Right lobe of liver (tissue), 6 donors: ENCODE measurements around the gene USP40. TPM values are rescaled to one million over a fixed set of nuclear protein-coding genes. Genes with fewer than 3 reads are reported as not detected.

Experiments
- ATAC-seq, 4 donors: fragments of 200-7000 bp; cut with Tn5 transposase; one replicate each; pipeline ENCODE4 v1.9.1; 2020; ENCODE audit warnings: mild to moderate bottlenecking in 4 of 4, moderate library complexity in 4 of 4
- DNase-seq, 3 donors: peaks; one replicate each; pipeline ENCODE4 v3.0.0-alpha.2; 2020
- H3K27ac ChIP-seq, 3 donors: fragments of 200-600 bp; one replicate each; pipeline ENCODE4 v1.8.0; 2022
- H3K27me3 ChIP-seq, 2 donors: fragments of 200-600 bp; one replicate each; pipeline ENCODE4 v1.8.0; 2022
- H3K36me3 ChIP-seq, 4 donors: fragments of 200-600 bp; sonication (generic) in 1 of 4; one replicate each; pipeline versions ENCODE4 v1.5.1 to v1.8.0; 2017 to 2022; ENCODE audit warnings: control low read depth in 1 of 4
- H3K4me1 ChIP-seq, 4 donors: fragments of 200-600 bp; sonication (generic) in 1 of 4; one replicate each; pipeline versions ENCODE4 v1.5.1 to v1.8.0; 2017 to 2022; ENCODE audit warnings: control low read depth in 1 of 4
- H3K4me3 ChIP-seq, 3 donors: fragments of 200-600 bp; one replicate each; pipeline ENCODE4 v1.8.0; 2022
- H3K9me3 ChIP-seq, 4 donors: fragments of 200-600 bp; sonication (generic) in 1 of 4; one replicate each; pipeline versions ENCODE4 v1.5.1 to v1.8.0; 2017 to 2022; ENCODE audit warnings: control low read depth in 1 of 4
- POLR2A ChIP-seq: fragments of 450-650 bp; IDR thresholded peaks from one replicate; pipeline ENCODE4 v1.6.1; 2017; ENCODE audit warnings: antibody characterized with exemption, mild to moderate bottlenecking
- WGBS: methylation state at CpG from one replicate; pipeline ENCODE4 v1.1.6; 2018; ENCODE audit warnings: low coverage, low lambda C conversion rate; ENCODE audit not compliant: insufficient coverage; ENCODE audit errors: missing lambda C conversion rate; 5-methylcytosine and 5-hydroxymethylcytosine counted together
- intact Hi-C, 2 donors: fragments of 100-400 bp; cut with DNase I; formaldehyde crosslinking; loops; one replicate each; pipeline versions ENCODE4 v1.11.2 to v1.14.1; 2022
- total RNA-seq, 6 experiments: library from RNA; depleted of rRNA in 2 of 6; stranded (reverse); fragments of >200 nt in 2 of 6; fragmentation: NEBNext Ultra II Directional in 3 of 6; extraction: Animal tissue kit (Norgen Biotek cat#: 25700) in 3 of 6; gene quantifications; one replicate each; pipeline versions ENCODE4 v1.1.0 to v1.2.4, GENCODE V29; 2016 to 2023
- TF ChIP-seq, protein P1 (sequence below), 4 donors: fragments of 200-600 bp in 3 of 4; fragments of 450-650 bp in 1 of 4; IDR thresholded peaks; one replicate each; pipeline versions ENCODE4 v1.5.1 to v1.8.0; 2016 to 2022; ENCODE audit warnings: antibody characterized with exemption in 4 of 4, mild to moderate bottlenecking in 2 of 4
- donor health status: DM: no; HTN: yes; CAD: no.
- donor health status: DM: no; HTN: no; CAD: no.
- donor health status: DM: no; HTN: no; CAD: no.
- donor health status: DM: no; HTN: yes; CAD: no.
- donor health status: DM: no; HTN: yes; CAD: no.

Gene USP40
- total RNA-seq, 6 experiments from 2014 or later: 19.9 to 38.8 (median 27.0) TPM

DNA sequence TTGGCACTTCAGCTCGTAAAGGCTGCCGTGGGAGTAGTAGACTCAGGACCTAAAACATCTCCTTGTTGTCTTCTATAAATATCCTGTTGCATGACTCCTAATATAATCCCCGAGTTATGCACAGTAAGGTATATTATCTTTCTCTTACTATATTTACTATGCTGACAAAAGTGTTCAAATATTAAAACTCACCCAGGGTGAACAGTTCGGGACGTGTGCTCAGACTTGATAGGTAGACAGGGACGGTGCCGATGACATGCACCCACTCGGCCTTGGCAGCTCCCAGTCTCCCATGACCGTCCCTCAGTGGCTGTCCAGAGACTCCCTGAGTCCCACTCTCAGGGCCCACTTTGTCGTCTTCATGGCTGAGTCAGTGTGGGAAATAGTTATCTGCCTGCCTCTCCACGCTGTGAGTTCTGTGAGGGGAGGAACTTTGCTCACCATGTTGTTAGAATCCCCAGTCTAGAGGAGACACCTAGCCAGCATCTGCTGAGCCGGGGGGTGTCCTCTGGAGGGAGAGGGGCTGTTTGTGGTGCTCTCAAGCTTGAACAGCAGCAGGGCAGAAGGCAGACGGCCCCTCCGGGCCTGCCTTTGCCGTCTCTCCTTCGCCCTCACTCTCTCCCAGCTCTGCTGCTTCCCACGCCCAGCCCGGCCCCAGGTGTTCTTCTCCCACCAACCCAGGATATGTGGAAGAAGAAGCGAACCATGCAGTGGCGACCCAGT lies 137.2 kb downstream of the USP40 start:
- no peak for DNase-seq
- TF ChIP-seq, protein P1, sequence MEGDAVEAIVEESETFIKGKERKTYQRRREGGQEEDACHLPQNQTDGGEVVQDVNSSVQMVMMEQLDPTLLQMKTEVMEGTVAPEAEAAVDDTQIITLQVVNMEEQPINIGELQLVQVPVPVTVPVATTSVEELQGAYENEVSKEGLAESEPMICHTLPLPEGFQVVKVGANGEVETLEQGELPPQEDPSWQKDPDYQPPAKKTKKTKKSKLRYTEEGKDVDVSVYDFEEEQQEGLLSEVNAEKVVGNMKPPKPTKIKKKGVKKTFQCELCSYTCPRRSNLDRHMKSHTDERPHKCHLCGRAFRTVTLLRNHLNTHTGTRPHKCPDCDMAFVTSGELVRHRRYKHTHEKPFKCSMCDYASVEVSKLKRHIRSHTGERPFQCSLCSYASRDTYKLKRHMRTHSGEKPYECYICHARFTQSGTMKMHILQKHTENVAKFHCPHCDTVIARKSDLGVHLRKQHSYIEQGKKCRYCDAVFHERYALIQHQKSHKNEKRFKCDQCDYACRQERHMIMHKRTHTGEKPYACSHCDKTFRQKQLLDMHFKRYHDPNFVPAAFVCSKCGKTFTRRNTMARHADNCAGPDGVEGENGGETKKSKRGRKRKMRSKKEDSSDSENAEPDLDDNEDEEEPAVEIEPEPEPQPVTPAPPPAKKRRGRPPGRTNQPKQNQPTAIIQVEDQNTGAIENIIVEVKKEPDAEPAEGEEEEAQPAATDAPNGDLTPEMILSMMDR (IDR thresholded peaks at IDR 0.05): no peak
- TF ChIP-seq POLR2A: no peak
- H3K4me3 ChIP-seq: no peak overlapping the region
- WGBS: 95% methylated on average over 10 of the region's 20 CpGs
- no peaks in the 10 kb centered on the region for H3K36me3 ChIP-seq
- H3K27ac ChIP-seq: no peak overlapping the region
- ATAC-seq: peak in 1 of 4 donors; percentile 30
- H3K9me3 ChIP-seq: no peaks in the 10 kb centered on the region
- intact Hi-C loops: no loop called here
- no peaks in the 10 kb centered on the region for H3K4me1 ChIP-seq
- no peaks in the 10 kb centered on the region for H3K27me3 ChIP-seq

DNA sequence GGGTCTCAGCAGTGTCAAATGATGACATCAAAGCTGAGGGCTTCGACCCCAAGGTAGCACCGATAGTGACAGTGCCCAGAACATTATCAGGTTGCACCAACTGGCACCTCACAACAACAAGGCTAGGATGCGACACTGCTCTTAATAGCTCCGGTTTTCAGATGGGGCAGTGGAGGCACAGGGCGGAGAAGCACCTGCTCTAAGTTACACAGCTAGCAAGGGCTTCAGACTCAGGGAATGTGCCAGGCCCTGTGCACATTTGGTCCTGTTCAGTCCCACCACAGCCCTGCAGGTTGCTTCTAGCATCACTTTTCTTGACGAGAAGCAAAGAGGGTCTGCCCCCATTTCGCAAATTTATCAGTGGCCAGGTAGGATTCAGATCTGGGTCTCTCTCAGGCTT lies 138.1 kb downstream of the USP40 start:
- DNase-seq: no peak

DNA sequence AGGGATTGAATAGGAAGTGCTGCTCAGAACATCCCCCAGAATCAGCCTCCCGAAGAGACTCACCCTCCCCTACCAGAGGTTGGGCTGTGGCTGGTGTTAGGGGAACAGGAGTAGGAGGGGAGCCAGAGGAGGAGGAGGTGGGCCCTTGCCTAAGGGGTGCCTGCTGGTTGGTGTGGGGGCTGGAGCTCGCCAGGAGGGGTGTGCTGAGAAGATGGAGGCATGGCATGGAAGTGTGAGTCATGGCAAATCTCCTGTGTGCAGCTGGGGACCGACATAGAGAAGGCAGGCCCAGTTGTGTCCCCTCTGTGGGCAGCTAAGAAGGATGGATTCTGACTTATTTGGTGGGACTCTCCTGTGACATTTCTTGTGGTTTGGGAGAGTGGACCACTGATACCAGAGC lies 138.6 kb downstream of the USP40 start:
- no peak for TF ChIP-seq POLR2A
- TF ChIP-seq, protein P1 (IDR thresholded peaks at IDR 0.05): no peak
- Histone ChIP-seq H3K36me3 (no peaks in the 10 kb centered on the region), H3K4me1 (no peaks in the 10 kb centered on the region), H3K27ac (no peak overlapping the region), H3K4me3 (no peak overlapping the region), H3K27me3 (no peaks in the 10 kb centered on the region), H3K9me3 (no peaks in the 10 kb centered on the region)
- DNase-seq: no peak
- 63% methylated on average over 2 of the region's 3 CpGs for WGBS
- no peak for ATAC-seq
- intact Hi-C loops: no loop called here

More for the DNA sequence above, 138.1 kb downstream of the USP40 start:
- 100% methylated on average over 1 of the region's 7 CpGs for WGBS
- intact Hi-C loops: no loop called here
- H3K36me3 ChIP-seq: no peaks in the 10 kb centered on the region
- ATAC-seq: no peak
- no peaks in the 10 kb centered on the region for H3K27me3 ChIP-seq
- H3K27ac ChIP-seq: no peak overlapping the region
- no peak for TF ChIP-seq POLR2A
- TF ChIP-seq, protein P1 (IDR thresholded peaks at IDR 0.05): no peak
- H3K4me1 ChIP-seq: no peaks in the 10 kb centered on the region
- H3K9me3 ChIP-seq: no peaks in the 10 kb centered on the region
- H3K4me3 ChIP-seq: no peak overlapping the region

DNA sequence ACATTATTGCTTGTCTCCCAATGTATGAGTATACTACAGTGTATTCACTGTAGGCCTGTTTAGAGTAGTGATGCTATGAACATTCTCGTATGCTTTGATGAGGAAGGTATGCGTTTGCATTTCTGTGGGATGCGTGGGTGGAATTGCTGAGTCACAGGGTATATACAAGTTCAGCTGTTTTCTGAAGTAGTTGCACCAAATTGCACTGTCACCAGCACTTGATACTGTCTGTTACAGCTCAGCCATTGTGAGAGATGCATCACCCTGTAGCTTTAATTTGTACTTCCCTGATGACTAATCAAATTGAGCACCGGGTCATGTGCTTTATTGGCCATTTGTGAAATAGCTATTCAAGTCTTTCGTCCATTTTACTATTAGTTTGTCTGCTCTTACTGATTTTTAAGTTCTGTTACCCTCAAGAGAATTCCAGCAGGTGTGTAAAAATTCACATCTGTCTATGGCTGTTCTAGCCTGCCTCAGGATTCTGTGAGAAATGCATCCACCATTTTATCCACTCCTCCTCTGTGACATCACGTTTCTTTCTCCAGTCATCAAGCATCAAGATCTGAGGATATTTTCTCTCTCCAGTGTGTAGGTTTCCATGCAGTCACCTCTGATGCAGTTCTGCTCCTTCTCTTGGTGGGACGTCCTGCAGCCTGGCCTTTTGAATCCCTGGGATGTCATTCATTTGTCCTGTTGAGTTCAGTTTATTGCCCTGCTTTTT lies 139.8 kb downstream of the USP40 start:
- intact Hi-C loops: no loop called here
- Histone ChIP-seq H3K4me1 (no peaks in the 10 kb centered on the region), H3K27me3 (no peaks in the 10 kb centered on the region), H3K36me3 (no peaks in the 10 kb centered on the region), H3K9me3 (no peaks in the 10 kb centered on the region), H3K27ac (no peak overlapping the region), H3K4me3 (no peak overlapping the region)
- ATAC-seq: peak in 1 of 4 donors; percentile 24
- no peak for TF ChIP-seq POLR2A
- TF ChIP-seq, protein P1 (IDR thresholded peaks at IDR 0.05): no peak
- 81% methylated on average over 7 of the region's 7 CpGs for WGBS
- DNase-seq: no peak

Other genes starting within 250 kb of the USP40 start
- 10 to 100 TPM in 4 of 6 experiments, 1 to 10 TPM in 2; 6.5 to 16.6 (median 14.2) TPM for gene DGKD, start 212.3 kb downstream of the USP40 start, total RNA-seq
- 1 to 10 TPM in 3 of 6 experiments, under 1 TPM in 3; 0.51 to 3.8 (median 1.7) TPM for gene UGT1A8, start 50.9 kb upstream of the USP40 start, total RNA-seq
- under 1 TPM in 1 of 6 experiments, not detected in 5; 0.11 TPM for gene UGT1A10, start 69.7 kb upstream of the USP40 start, total RNA-seq
- gene UGT1A9, start 105.1 kb upstream of the USP40 start, total RNA-seq: 100 to 1,000 TPM in 4 of 6 experiments, 10 to 100 TPM in 2; 91.6 to 365 (median 108) TPM
- 1 to 10 TPM; 1.3 to 6.9 (median 4.6) TPM for gene UGT1A7, start 115.1 kb upstream of the USP40 start, total RNA-seq
- gene UGT1A6, start 126.1 kb upstream of the USP40 start, total RNA-seq: 100 to 1,000 TPM in 4 of 6 experiments, 10 to 100 TPM in 2; 79.4 to 315 (median 139) TPM
- 10 to 100 TPM in 1 of 6 experiments, 1 to 10 TPM in 5; 1.3 to 10.0 (median 3.8) TPM for gene UGT1A5, start 146.1 kb upstream of the USP40 start, total RNA-seq
- gene UGT1A4, start 152.0 kb upstream of the USP40 start, total RNA-seq: 1,000 to 10,000 TPM in 1 of 6 experiments, 100 to 1,000 TPM in 4, 10 to 100 TPM in 1; 98.7 to 1,011 (median 214) TPM
- 100 to 1,000 TPM in 1 of 6 experiments, 10 to 100 TPM in 5; 12.9 to 125 (median 22.0) TPM for gene UGT1A3, start 162.3 kb upstream of the USP40 start, total RNA-seq
- gene UGT1A1, start 193.5 kb upstream of the USP40 start, total RNA-seq: 1,000 to 10,000 TPM in 1 of 6 experiments, 100 to 1,000 TPM in 4, 10 to 100 TPM in 1; 97.5 to 1,279 (median 171) TPM
- gene MROH2A, start 211.5 kb upstream of the USP40 start, total RNA-seq: 1 to 10 TPM in 4 of 6 experiments, under 1 TPM in 2; 0.49 to 7.6 (median 2.0) TPM